OCI-LY3 (cell line): Measurements from ENCODE around the gene PEAK3.

Experiments used
- H2AFZ ChIP-seq: fragments of 200-600, 300-600 bp; shearing (Covaris generic); 2 replicates; pipeline ENCODE4 v1.6.0; 2014; ENCODE audit warnings: antibody characterized with exemption, low read depth, low read length
- H3K27ac ChIP-seq: fragments of 200-600, 300-600 bp; sonication (generic); 2 replicates; pipeline ENCODE4 v1.5.1; 2014; ENCODE audit warnings: mild to moderate bottlenecking, low read length, moderate library complexity, mixed read lengths
- H3K27me3 ChIP-seq: fragments of 200-600, 300-600 bp; sonication (generic); 2 replicates; pipeline ENCODE4 v1.6.1; 2014; ENCODE audit warnings: low read depth, low read length, mixed read lengths
- H3K36me3 ChIP-seq: fragments of 200-600, 300-600 bp; sonication (generic); replicated peaks from 2 replicates; pipeline ENCODE3; 2014; ENCODE audit warnings: low read depth, low read length, mixed read lengths
- H3K4me1 ChIP-seq: fragments of 300-600, 200-600 bp; sonication (generic); 2 replicates; pipeline ENCODE4 v1.6.1; 2014; ENCODE audit warnings: low read length, mixed read lengths
- H3K4me2 ChIP-seq: fragments of 200-600, 300-600 bp; sonication (generic); 2 replicates; pipeline ENCODE4 v1.6.1; 2014; ENCODE audit warnings: low read length, mixed read lengths
- H3K4me3 ChIP-seq: fragments of 300-600, 200-600 bp; sonication (generic); 2 replicates; pipeline ENCODE4 v1.5.1; 2014; ENCODE audit warnings: antibody characterized with exemption, mild to moderate bottlenecking, low read length, moderate library complexity
- H3K79me2 ChIP-seq: fragments of 300-600, 200-600 bp; shearing (Covaris generic); 2 replicates; pipeline ENCODE4 v1.6.1; 2014; ENCODE audit warnings: mild to moderate bottlenecking, low read length, mixed read lengths
- H3K9ac ChIP-seq: fragments of 300-600, 200-600 bp; shearing (Covaris generic); 2 replicates; pipeline ENCODE4 v1.6.0; 2014; ENCODE audit warnings: mild to moderate bottlenecking, low read length, moderate library complexity
- H3K9me3 ChIP-seq: fragments of 200-600, 300-600 bp; shearing (Covaris generic); 2 replicates; pipeline ENCODE4 v1.6.1; 2014; ENCODE audit warnings: low read length, mixed read lengths; ENCODE audit not compliant: insufficient read depth
- H4K20me1 ChIP-seq: fragments of 200-600, 300-600 bp; sonication (generic); 2 replicates; pipeline ENCODE4 v1.6.1; 2016; ENCODE audit warnings: low read length, mixed read lengths; ENCODE audit not compliant: insufficient read depth
- CTCF ChIP-seq: fragments of 200-600, 300-600 bp; sonication (generic); IDR thresholded peaks from 2 replicates; pipeline ENCODE4 v1.5.1; 2014; ENCODE audit warnings: antibody characterized with exemption, low read length, low read depth
- EZH2phosphoT487 ChIP-seq: fragments of 200-600 bp; shearing (Covaris generic); IDR thresholded peaks from 2 replicates; pipeline ENCODE4 v1.6.1; 2018; ENCODE audit warnings: antibody characterized with exemption, mixed run types, low read depth

Gene PEAK3

GRCh38 chr19:2280633-2281264, 1.2 kb downstream of the PEAK3 start:
- no peak overlapping the region for H3K4me2 ChIP-seq
- H3K79me2 ChIP-seq, result no peaks in the 10 kb centered on the region; the same call in 1 of the 2 replicates
- no peak overlapping the region for H3K27ac ChIP-seq
- H3K9ac ChIP-seq, result no peak overlapping the region
- H2AFZ ChIP-seq, result no peak overlapping the region
- H3K4me3 ChIP-seq, result no peak overlapping the region
- TF ChIP-seq CTCF, result no peak
- no peak for TF ChIP-seq EZH2phosphoT487
- H3K4me1 ChIP-seq, result peaks cover 10% of the 10 kb centered on the region
- H3K27me3 ChIP-seq, result peaks cover 23% of the 10 kb centered on the region
- H3K9me3 ChIP-seq, result no peaks in the 10 kb centered on the region
- H3K36me3 ChIP-seq, result peaks cover 6% of the 10 kb centered on the region
- H4K20me1 ChIP-seq, result peaks cover 9% of the 10 kb centered on the region

- Histone ChIP-seq H3K4me2 (no peak overlapping the region), H2AFZ (no peak overlapping the region), H3K9me3 (no peaks in the 10 kb centered on the region), H3K9ac (no peak overlapping the region), H3K27ac (no peak overlapping the region), H3K36me3 (peaks cover 16% of the 10 kb centered on the region), H3K79me2 (peaks cover 18% of the 10 kb centered on the region), H3K4me3 (no peak overlapping the region), H4K20me1 (peaks cover 26% of the 10 kb centered on the region), H3K4me1 (peaks cover 15% of the 10 kb centered on the region), H3K27me3 (peaks cover 23% of the 10 kb centered on the region)
- TF ChIP-seq EZH2phosphoT487 (no peak), CTCF (no peak)
Measured at GRCh38 chr19:2278459-2279158, 3.4 kb downstream of the PEAK3 start.

GRCh38 chr19:2277138-2277537, 4.8 kb downstream of the PEAK3 start:
- no peak overlapping the region for H3K4me3 ChIP-seq
- peaks cover 24% of the 10 kb centered on the region for H3K36me3 ChIP-seq
- H3K27me3 ChIP-seq, result peaks cover 15% of the 10 kb centered on the region
- no peak overlapping the region for H3K27ac ChIP-seq
- H3K9ac ChIP-seq, result no peak overlapping the region
- peaks cover 31% of the 10 kb centered on the region for H3K79me2 ChIP-seq
- peaks cover 40% of the 10 kb centered on the region for H4K20me1 ChIP-seq
- TF ChIP-seq EZH2phosphoT487 (no peak), CTCF (no peak)
- H3K9me3 ChIP-seq, result no peaks in the 10 kb centered on the region
- no peak overlapping the region for H3K4me2 ChIP-seq
- peaks cover 27% of the 10 kb centered on the region for H3K4me1 ChIP-seq
- H2AFZ ChIP-seq, result no peak overlapping the region

- no peak overlapping the region for H3K4me2 ChIP-seq
- H3K27me3 ChIP-seq, result peaks cover 8% of the 10 kb centered on the region; the same call in 1 of the 2 replicates
- H4K20me1 ChIP-seq, result peaks cover 47% of the 10 kb centered on the region
- H2AFZ ChIP-seq, result no peak overlapping the region
- no peak for TF ChIP-seq CTCF
- no peak for TF ChIP-seq EZH2phosphoT487
- no peak overlapping the region for H3K27ac ChIP-seq
- H3K9me3 ChIP-seq, result no peaks in the 10 kb centered on the region
- H3K36me3 ChIP-seq, result peaks cover 28% of the 10 kb centered on the region
- peaks cover 26% of the 10 kb centered on the region for H3K4me1 ChIP-seq
- H3K9ac ChIP-seq, result no peak overlapping the region
- peaks cover 38% of the 10 kb centered on the region for H3K79me2 ChIP-seq
- H3K4me3 ChIP-seq, result no peak overlapping the region
Measured at GRCh38 chr19:2276429-2276986, 5.5 kb downstream of the PEAK3 start.
